Uterus (tissue), 2 donors: Measurements from ENCODE around the gene PNPO.

Experiments
- CTCF ChIP-seq, 4 experiments: fragments of 200-600 bp in 2 of 4; fragments of 450-650 bp in 2 of 4; sonication (generic) in 2 of 4; IDR thresholded peaks; one replicate each; pipeline ENCODE4 v1.5.1; 2016 to 2019; ENCODE audit warnings: antibody characterized with exemption in 4 of 4, mild to moderate bottlenecking in 2 of 4, moderate library complexity in 1 of 4
- POLR2A ChIP-seq, 2 donors: fragments of 450-650 bp; IDR thresholded peaks; one replicate each; pipeline ENCODE4 v1.6.1; 2016; ENCODE audit warnings: antibody characterized with exemption in 2 of 2, mild to moderate bottlenecking in 1 of 2, moderate library complexity in 1 of 2

- no peak for TF ChIP-seq CTCF (IDR thresholded peaks at IDR 0.05)
- TF ChIP-seq POLR2A (IDR thresholded peaks at IDR 0.05) = no peak
These were observed 41.7 kb upstream of the PNPO start for GRCh38 chr17:47899643-47900042.
